KOPT-K1 (cell line): ENCODE results near the gene COL4A2.

Experiments used
- H3K27ac ChIP-seq: fragments of 200-600 bp; sonication (generic); 2 replicates; pipeline ENCODE4 v1.5.1; 2016; ENCODE audit warnings: antibody characterized with exemption, mild to moderate bottlenecking, low read depth, low read length; ENCODE audit not compliant: poor library complexity, severe bottlenecking
- H3K36me3 ChIP-seq: fragments of 200-600 bp; sonication (generic); 2 replicates; pipeline ENCODE4 v1.5.1; 2017; ENCODE audit warnings: antibody characterized with exemption, mild to moderate bottlenecking, low read length, moderate library complexity; ENCODE audit not compliant: insufficient read depth
- H3K9me3 ChIP-seq: fragments of 200-600 bp; sonication (generic); 2 replicates; pipeline ENCODE4 v1.5.1; 2017; ENCODE audit warnings: antibody characterized with exemption, low read length, mild to moderate bottlenecking; ENCODE audit not compliant: insufficient read depth, poor library complexity, severe bottlenecking

The COL4A2 gene

GRCh38 chr13:110340812-110341444 is 33.8 kb downstream of the COL4A2 start:
- H3K27ac ChIP-seq: no peak overlapping the region
- H3K9me3 ChIP-seq: no peaks in the 10 kb centered on the region
- no peaks in the 10 kb centered on the region for H3K36me3 ChIP-seq

GRCh38 chr13:110341445-110342244 is 34.6 kb downstream of the COL4A2 start:
- Histone ChIP-seq H3K36me3 (no peaks in the 10 kb centered on the region), H3K9me3 (no peaks in the 10 kb centered on the region), H3K27ac (no peak overlapping the region)

GRCh38 chr13:110342474-110342873 is 35.4 kb downstream of the COL4A2 start:
- no peak overlapping the region for H3K27ac ChIP-seq
- H3K36me3 ChIP-seq: no peaks in the 10 kb centered on the region
- no peaks in the 10 kb centered on the region for H3K9me3 ChIP-seq

- Histone ChIP-seq H3K9me3 (no peaks in the 10 kb centered on the region), H3K27ac (no peak overlapping the region), H3K36me3 (no peaks in the 10 kb centered on the region)
Measured at GRCh38 chr13:110343241-110343865, 36.3 kb downstream of the COL4A2 start.

GRCh38 chr13:110344320-110344719 is 37.2 kb downstream of the COL4A2 start:
- H3K27ac ChIP-seq: no peak overlapping the region

GRCh38 chr13:110345266-110345665 is 38.2 kb downstream of the COL4A2 start:
- H3K27ac ChIP-seq: no peak overlapping the region
- H3K36me3 ChIP-seq: no peaks in the 10 kb centered on the region
- H3K9me3 ChIP-seq: no peaks in the 10 kb centered on the region

More at GRCh38 chr13:110344320-110344719, 37.2 kb downstream of the COL4A2 start:
- H3K36me3 ChIP-seq: no peaks in the 10 kb centered on the region
- H3K9me3 ChIP-seq: no peaks in the 10 kb centered on the region

GRCh38 chr13:110345701-110346100 is 38.6 kb downstream of the COL4A2 start:
- no peak overlapping the region for H3K27ac ChIP-seq
- no peaks in the 10 kb centered on the region for H3K36me3 ChIP-seq
- H3K9me3 ChIP-seq: no peaks in the 10 kb centered on the region

- Histone ChIP-seq H3K36me3 (no peaks in the 10 kb centered on the region), H3K9me3 (no peaks in the 10 kb centered on the region), H3K27ac (no peak overlapping the region)
Measured at GRCh38 chr13:110346661-110347067, 39.6 kb downstream of the COL4A2 start.

- H3K36me3 ChIP-seq: no peaks in the 10 kb centered on the region
- H3K27ac ChIP-seq: no peak overlapping the region
Measured at GRCh38 chr13:110347088-110347487, 40.0 kb downstream of the COL4A2 start.

GRCh38 chr13:110347535-110348308 is 40.6 kb downstream of the COL4A2 start:
- Histone ChIP-seq H3K36me3 (no peaks in the 10 kb centered on the region), H3K9me3 (no peaks in the 10 kb centered on the region), H3K27ac (no peak overlapping the region)

More at GRCh38 chr13:110347088-110347487, 40.0 kb downstream of the COL4A2 start:
- H3K9me3 ChIP-seq: no peaks in the 10 kb centered on the region

GRCh38 chr13:110348309-110349105 is 41.4 kb downstream of the COL4A2 start:
- Histone ChIP-seq H3K27ac (no peak overlapping the region), H3K36me3 (no peaks in the 10 kb centered on the region), H3K9me3 (no peaks in the 10 kb centered on the region)

- no peak overlapping the region for H3K27ac ChIP-seq
- no peaks in the 10 kb centered on the region for H3K36me3 ChIP-seq
- H3K9me3 ChIP-seq: no peaks in the 10 kb centered on the region
Measured at GRCh38 chr13:110349239-110349638, 42.2 kb downstream of the COL4A2 start.

- no peak overlapping the region for H3K27ac ChIP-seq
Measured at GRCh38 chr13:110350049-110350448, 43.0 kb downstream of the COL4A2 start.

GRCh38 chr13:110350509-110350908 is 43.4 kb downstream of the COL4A2 start:
- no peak overlapping the region for H3K27ac ChIP-seq
- H3K9me3 ChIP-seq: no peaks in the 10 kb centered on the region
- H3K36me3 ChIP-seq: no peaks in the 10 kb centered on the region

More at GRCh38 chr13:110350049-110350448, 43.0 kb downstream of the COL4A2 start:
- H3K36me3 ChIP-seq: no peaks in the 10 kb centered on the region
- no peaks in the 10 kb centered on the region for H3K9me3 ChIP-seq
